A549 (cell line): ENCODE measurements around the gene NOC4L.

ENCODE experiments used
- BHLHE40 ChIP-seq: IDR thresholded peaks from 2 replicates; pipeline ENCODE4 v1.6.1; 2012; ENCODE audit warnings: low read depth, low read length, inconsistent platforms
- CTCF ChIP-seq: fragments of >200 bp; sonication (Bioruptor Twin); formaldehyde crosslinking; IDR thresholded peaks from 3 replicates; pipeline ENCODE4 v1.5.1; 2016
- EHF ChIP-seq: fragments of 250-450 bp; sonication (Bioruptor Pico); IDR thresholded peaks from 2 replicates; pipeline ENCODE4 v1.5.0; 2020; ENCODE audit warnings: mild to moderate bottlenecking
- EP300 ChIP-seq, 2 experiments: fragments of >200 bp; sonication (Bioruptor Twin); formaldehyde crosslinking; IDR thresholded peaks; 2 replicates in 1 of 2; 3 replicates in 1 of 2; pipeline ENCODE4 v1.6.1; 2016 to 2017
- MAX ChIP-seq: IDR thresholded peaks from 2 replicates; pipeline ENCODE4 v1.6.1; 2012
- MAZ ChIP-seq: fragments of 150-350 bp; IDR thresholded peaks from 2 replicates; pipeline ENCODE4 v1.6.1; 2014; ENCODE audit warnings: antibody characterized with exemption, low read depth, low read length, borderline replicate concordance
- RAD21 ChIP-seq, 2 experiments: fragments of >200 bp in 1 of 2; sonication (Bioruptor Twin) in 1 of 2; formaldehyde crosslinking in 1 of 2; IDR thresholded peaks in 1 of 2; conservative IDR thresholded peaks in 1 of 2; 2 replicates in 1 of 2; 3 replicates in 1 of 2; pipeline ENCODE4 v1.6.1; 2012 to 2018; ENCODE audit warnings: inconsistent platforms in 1 of 2
- RCOR1 ChIP-seq: fragments of 150-350 bp; IDR thresholded peaks from 2 replicates; pipeline ENCODE4 v1.6.1; 2014; ENCODE audit warnings: antibody characterized with exemption, low read length, low read depth
- REST ChIP-seq: fragments of 200-600 bp; sonication (generic); IDR thresholded peaks from 2 replicates; pipeline ENCODE4 v1.6.1; 2016; ENCODE audit warnings: antibody characterized with exemption, mild to moderate bottlenecking, moderate library complexity

GRCh38 chr12:132110677-132111076 is 33.6 kb upstream of the NOC4L start:
- TF ChIP-seq CTCF (no peak), REST (no peak), RAD21 (conservative IDR thresholded peaks at IDR 0.05 in 1 of 2, IDR thresholded peaks at IDR 0.05 in 1 of 2) (no peak), MAX (no peak), RCOR1 (no peak), EHF (CRISPR knock-in tag) (no peak), EP300 (IDR thresholded peaks at IDR 0.05) (no peak), BHLHE40 (no peak), MAZ (no peak)
